Inflammatory macrophage treated with lipopolysaccharide for 4 hours (primary cell): Measurements from ENCODE around the gene CILP.
A peak's percentile ranks its signal among the peaks of the same experiment; 100 is the strongest.
"Not testable (repeated sequence)": the region's sequence is repeated elsewhere in the genome, so short reads cannot be mapped to it uniquely, and the experiment has no call there.

Source experiments
- DNase-seq: peaks from one replicate; pipeline ENCODE4 v3.0.0-alpha.2; 2020

CILP gene

DNA sequence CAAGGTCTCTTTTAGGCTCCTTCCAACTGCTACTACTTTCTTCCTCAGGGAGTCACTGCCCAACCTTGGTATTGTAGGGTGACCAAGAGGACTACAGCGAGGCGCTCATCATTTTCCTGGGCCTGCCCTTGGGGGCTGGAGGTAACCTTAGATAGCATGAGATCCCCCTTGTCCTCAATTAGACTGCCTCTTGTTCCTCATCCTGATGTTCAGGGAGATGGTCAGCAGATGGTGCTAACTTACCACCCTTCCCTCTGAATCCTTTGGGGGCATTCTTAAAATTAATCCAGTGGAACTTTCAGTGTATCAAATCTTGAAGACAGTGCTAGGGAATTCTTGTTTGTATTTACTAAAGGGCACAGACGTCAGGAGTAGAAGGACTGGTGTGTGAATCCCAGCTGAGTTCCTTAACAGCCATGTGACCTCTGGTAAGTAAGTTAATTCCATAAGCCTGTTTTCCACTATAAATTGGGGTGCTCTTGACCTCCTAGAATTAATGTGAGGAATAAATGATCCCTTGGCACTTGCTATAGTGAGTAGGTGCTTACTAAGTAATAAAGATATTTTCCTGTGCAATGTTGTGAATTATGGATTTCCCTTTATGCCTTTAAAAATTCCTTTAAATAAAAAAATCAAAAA is 22.1 kb downstream of the CILP start:
- peak; percentile 43 for DNase-seq

DNA sequence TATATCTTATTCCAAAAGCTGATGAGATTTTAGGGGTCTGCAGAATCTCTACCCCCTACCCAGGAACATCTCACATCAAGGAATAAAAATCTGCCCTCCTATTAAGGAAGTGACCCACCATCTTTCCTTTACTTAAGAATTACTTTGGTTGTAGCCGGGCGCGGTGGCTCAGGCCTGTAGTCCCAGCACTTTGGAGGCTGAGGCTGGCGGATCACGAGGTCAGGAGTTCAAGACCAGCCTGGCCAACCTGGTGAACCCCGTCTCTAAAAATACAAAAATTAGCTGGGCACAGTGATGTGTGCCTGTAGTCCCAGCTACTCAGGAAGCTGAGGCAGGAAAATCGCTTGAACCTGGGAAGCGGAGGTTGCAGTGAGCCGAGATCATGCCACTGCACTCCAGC is 22.8 kb downstream of the CILP start:
- not testable (repeated sequence) for DNase-seq

DNA sequence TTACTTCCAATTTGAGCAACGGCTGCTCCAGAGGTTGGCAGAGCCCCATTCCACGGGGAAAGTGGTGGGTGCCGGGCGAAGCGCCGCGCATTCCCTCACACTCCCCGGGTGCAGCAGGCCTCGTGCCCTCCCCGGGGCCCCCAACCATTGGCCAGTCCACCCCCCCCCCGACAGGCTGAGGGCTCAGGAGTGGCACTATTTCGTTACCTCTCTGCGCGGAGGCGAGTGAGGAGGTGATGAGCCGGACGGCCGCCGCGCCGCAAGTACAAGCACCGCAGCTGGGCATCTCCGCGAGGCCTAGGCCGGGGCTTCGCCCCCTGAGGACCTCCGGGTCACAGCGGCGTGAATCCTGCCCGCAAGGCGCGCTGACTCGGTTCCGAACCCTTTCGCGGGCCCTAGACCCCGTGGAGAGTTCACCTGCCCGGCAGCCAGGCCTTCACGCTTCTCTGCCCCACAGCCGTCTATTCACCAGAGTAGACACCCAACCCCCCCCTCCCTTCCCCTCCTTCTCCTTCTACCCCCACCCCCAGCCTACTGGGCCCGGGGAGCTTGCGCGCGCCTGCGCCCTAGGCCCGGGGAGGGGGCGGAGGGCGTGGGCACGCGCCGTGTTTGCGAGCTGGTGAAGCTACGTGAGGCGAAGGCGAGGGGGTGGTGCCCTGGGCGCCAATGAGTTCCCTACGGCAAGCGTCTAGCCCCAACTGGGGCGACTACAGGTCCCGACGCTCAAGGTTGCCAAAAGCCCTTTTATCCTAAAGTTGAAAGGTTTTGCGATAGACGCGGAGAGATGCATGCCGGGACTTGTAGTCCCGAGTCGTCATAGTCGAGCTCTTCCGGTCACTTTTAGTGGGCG is 26.2 kb downstream of the CILP start, which contains the start of gene CLPX:
Gene CLPX, minus strand, starts transcription at position 475 of the 850 bp plus-strand sequence. Its CDS starts 189 bp downstream, at position 286.
- peak; percentile 78 for DNase-seq

DNA sequence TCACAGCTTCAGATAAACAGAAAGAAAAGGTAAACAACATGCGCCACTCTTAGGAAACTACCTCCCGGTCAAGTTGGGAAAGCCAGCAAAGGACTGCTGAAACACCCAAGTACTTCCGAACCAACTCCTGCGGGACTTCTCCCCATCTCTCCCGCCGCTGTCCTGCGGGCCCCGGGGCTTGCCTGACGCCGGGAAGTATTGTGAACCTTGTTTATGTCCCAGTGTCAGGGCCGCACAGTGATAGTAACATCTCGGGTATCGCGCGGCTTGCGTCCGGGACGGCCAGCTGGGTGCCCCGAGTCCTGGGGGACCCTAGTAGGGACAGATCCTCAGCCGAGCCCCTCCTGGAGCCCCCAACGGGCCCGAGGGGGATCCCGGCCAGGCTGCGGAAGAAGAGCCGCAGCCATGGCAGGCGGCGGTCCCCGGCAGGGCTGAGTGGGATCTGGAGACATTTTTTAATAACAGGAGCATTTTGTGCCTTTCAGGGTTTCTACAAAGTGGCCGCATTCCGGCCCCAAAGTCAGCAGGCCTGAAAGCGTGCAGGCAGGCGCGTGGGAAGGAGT is 26.9 kb downstream of the CILP start:
- DNase-seq: peak; percentile 46

DNA sequence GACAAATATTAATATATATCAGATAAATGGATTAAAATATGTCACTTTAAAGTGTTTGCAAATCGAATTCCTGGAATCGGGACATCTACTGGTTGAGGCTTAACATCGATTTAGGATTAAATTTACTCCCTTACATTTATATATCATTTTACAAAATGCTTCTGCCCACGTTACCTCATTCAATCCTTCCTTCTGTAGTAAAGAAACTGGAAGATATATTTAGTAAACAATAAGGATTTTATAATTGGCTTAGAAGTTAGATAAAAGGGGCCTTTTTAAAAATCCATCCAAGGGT is 27.5 kb downstream of the CILP start:
- DNase-seq: no peak

DNA sequence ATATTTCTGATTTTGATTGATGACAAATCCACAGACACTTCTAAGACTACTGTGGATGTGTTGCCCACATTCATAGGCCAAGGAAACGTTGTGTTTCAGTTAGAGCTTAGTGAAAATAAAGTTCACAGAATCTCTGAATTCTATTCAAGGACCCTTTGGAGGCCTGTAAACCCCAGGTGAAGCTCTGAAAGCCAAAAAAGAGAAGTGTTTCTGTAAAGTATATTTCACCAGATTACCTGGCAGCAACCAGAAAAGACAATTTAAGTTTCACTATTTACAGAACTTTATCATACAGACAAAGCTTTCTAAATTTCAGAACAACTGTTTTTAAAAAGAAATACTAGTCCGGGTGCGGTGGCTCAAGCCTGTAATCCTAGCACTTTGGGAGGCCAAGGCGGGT is 28.7 kb downstream of the CILP start:
- DNase-seq: no peak

DNA sequence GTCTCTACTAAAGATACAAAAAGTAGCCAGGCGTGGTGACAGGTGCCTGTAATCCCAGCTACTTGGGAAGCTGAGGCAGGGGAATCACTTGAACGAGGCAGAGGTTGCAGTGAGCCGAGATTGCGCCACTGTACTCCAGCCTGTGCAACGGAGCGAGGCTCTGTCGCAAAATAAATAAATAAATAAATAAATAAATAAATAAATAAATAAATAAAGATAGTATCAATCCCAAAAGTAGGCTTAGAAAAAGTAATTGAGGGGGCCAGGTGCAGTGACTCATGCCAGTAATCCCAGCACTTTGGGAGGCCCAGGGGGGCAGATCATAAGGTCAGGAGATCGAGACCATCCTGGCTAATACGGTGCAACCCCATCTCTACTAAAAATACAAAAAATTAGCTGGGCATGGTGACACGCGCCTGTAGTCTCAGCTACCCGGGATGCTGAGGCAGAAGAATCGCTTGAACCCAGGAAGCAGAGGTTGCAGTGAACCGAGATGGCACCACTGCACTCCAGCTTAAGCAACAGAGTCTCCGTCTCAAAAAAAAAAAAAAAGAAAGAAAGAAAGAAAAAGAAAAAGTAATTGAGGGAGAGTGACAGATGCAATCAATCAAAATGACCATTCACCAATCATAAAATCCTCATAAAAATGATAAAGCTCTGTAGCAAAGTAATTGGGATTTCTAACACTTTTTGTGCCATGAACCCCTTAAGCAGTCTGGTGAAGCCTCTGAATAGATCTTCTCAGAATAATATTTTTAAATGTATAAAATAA is 29.5 kb downstream of the CILP start:
- DNase-seq: not testable (repeated sequence)

DNA sequence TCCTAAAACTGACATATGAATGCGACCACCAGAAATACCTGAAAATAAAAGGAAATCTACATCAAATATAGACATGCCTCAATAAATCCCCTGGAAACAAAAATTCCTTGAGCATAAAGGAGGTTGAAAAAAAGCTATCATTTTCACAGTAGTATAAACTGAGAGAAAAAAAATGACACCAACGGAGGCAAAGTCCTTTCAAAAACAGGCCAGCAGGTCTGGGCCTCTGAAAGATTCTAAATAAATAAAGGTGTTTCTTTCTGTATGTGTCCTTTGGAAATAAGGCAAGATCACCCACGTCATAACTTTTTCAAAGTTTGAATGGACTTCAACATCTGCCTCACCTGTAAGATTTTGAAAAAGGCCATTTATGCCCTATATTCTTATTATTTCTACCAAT is 31.1 kb downstream of the CILP start:
- no peak for DNase-seq

DNA sequence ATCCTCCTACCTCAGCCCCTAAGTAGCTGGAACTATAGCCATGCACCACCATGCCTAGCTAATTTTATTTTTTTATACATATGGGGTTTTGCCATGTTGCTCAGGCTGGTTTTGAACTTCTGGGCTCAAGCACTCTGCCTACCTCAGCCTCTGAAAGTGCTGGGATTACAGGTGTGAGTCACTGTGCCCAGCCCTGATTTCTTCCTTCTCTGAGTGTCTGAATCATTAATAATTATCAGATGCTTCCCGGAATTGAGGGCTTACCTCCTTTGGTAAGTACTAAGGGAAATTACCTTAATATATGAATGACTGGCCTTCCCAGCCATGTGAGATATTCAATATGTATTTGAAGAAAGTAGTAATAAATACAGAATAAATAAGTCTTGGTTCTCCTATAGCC is 33.4 kb downstream of the CILP start:
- no peak for DNase-seq

DNA sequence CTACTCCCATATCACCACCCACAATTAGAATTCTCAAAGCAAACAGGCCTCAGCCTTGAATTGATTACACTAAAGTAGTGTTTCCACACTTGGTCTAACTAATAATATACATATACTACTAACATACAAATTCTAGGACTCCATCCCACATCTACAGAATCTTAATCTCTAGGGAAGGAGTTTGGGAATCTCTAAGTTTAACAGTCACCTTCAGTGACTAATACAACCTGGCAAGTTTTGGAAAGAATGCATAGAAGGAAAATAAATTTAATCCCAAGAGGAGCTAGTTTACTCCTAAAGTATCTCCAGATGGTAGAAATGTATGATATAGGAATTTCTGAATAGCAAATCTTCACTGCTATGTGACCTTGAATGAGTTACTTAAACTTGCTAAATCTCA is 35.2 kb downstream of the CILP start:
- DNase-seq: no peak

DNA sequence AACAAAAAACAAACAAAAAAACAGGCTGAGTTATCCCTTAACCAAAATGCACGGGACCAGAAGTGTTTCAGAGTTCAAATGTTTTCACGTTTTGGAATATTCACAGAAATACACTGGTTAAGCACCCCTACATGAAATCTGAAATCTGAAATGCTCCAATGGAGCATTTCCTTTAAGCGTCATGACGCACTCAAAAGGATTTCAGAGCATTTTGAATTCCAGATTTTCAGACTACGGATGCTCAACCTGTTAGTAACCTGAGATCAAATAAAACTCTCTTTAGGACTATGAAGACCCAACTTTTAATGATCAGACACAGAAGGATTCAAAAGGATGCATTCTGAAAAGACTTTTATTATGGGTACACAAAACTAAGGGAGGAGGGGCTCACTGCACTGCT is 35.8 kb downstream of the CILP start:
- DNase-seq: no peak

DNA sequence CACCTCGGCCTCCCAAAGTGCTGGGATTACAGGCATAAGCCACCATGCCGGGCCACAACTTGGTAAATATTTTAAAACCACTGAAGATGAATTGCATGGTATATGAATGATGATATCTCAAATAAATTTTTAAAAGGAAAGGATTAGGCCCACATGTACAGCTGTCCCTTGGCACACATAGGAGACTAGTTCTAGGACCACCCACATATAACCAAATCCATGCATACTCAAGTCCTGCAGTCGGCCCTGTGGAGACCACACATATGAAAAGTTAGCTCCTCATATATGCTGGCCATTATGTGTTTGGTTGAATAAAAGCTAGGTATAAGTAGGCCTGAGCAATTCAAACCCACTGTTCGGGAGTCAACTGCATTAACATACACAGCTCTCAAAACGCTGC is 36.8 kb downstream of the CILP start:
- no peak for DNase-seq

DNA sequence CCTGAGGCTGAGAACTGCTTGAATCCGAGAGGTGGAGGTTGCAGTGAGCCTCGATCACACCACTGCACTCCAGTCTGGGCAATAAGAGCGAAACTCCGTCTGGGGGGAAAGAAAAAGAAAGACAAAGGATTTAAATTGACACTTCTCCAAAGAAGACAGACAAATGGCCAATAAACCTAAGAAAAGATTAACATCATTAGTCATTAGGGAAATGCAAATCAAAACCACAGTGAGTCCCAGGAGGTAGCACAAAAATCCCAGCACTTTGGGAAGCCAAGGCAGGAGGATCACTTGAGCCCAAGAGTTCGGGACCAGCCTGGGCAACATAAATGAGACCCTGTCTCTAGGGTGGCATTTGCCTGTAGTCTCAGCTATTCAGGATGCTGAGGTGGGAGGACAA is 38.7 kb downstream of the CILP start:
- no peak for DNase-seq

DNA sequence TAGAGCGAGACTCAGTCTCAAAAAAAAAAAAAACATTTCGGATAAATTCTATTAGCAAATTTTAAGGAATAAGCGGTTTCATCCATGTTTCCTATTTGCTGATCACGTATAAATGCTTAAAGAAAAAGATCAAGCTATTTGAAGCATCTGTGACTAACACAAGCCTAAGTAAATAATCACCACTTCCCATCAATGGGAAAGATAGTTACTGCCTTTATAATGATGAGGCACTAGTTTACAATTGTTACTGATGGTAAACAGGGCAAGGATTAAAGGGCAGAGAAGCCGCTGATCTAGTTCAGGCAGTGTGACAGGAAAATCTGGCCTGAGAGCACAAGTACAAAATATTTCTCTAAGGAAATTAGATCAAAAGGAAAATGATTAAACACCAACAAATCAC is 39.8 kb downstream of the CILP start:
- no peak for DNase-seq

DNA sequence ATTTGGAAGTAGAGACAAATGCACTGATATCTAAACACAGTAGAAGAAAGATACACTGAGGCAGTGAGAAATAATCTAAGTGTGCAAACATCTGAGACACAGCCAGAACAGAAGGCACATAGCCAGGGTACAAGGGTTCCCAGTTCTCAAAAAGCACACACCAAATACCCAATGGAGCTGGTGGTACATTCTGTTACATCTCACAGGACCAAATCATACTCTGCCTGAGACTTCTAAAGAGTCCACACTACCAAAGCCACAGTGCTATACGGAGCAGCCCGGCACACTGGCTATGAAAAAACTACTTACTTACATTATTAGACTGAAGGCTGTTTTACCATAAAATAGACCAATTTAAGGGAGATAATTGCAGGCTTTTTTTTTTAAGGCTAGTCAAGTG is 45.4 kb downstream of the CILP start:
- DNase-seq: no peak

DNA sequence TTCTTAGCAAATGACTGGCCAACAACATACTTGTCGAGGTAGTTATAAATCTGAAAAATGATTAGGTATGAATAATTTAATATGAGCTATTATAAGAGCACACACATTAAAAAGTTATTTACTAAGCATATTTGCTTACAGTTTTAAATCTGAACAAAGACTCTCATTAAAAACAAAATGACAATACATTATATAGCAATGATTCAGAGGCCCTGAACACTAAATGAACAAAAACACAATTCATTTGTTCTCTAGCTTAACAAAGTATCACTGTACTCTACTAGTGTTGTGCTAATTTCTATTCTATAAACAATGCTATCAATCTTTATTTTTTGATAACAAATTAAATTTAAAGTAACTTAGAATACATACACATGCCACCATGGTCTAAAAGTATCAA is 47.1 kb downstream of the CILP start:
- no peak for DNase-seq

DNA sequence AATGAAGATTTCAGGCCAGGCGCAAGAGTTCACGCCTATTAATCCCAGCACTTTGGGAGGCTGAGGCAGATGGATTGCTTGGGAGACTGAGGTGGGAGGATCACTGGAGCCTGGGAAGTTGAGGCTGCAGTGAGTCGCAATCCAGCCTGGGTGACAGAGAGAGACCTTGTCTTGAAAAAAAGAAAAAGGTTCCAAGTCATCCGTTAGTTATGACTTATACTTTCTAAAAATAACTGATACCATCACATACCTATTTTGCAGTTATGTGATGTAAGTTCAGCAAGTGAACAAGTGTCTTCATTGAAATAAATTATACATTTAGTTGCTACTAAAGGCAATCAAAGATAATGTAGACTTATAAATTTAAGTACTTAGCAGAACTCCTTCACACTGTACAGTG is 48.2 kb downstream of the CILP start:
- no peak for DNase-seq

DNA sequence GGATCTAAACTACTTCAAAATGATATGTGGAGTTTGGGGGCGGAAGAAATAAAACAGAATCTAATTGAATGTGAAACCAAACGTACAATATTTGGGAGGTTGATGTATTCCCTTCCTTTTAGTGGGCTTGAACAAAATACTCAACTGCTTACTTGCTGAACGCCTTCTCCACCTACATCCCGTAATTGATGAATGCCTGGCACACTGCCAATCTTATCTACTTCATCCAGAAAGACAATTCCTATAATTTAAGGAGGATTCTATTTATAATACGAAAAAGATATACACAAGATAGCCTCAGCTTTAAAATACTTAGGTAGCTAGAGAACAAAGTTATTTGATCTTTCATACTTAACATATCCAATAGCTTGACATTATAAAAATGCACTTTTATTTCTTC is 54.6 kb downstream of the CILP start:
- no peak for DNase-seq

DNA sequence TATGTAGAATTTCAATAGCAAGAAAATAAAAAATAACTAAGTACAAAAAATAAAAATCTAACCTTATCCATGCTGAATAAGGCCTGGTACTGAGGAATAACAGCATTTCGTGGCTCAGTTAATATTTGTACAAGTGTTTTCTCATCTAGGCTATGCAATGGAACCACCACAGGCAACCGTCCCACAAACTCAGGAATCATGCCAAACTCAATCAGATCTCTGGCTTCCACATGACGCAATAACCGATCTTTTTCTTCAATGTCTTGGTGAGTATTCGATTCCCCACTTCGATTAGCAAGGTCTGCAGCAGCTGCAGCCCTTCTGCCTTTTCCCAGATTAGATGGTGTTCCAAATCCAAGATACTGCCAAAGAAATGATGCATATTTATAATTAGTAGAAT is 56.6 kb downstream of the CILP start:
- no peak for DNase-seq

DNA sequence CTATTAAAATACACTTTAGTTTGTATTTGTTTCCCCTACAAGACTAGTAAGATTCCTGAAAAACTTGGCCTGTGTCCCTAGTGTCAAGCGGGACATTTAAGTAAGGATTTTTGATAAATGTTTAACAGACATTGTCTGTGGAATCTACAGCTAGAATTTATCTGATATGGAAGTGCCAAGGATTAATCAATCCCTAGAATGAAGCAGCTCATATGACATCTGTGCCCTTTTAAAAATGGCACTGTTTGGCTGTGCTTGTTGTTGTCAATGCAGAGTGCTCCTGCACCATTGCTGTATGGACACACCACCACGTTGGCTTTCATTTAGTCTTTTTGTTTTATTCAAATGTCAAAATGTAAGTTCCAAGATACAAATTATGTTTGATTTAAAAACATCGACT is 63.4 kb downstream of the CILP start:
- no peak for DNase-seq

DNA sequence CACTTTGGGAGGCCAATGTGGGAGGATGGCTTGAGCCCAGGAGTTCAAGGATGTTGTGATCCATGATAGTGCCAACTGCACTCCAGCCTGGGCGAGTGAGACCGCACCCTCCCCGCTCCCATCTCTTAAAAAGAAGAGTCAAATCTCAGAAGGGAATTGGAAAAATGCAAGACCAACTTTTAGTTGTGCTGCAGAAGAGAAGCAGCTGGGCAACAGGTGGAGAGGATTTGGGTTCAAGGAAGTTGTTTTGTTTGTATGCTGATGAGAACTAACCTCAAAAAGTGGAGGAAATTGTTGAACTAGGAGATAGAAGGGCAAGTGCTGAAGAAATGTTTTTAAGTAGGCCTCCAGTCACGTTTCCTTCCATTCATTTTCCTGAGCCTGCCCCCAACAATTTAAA is 64.8 kb downstream of the CILP start:
- no peak for DNase-seq
